Measurements from ENCODE around the gene TMOD3. TPM values are rescaled to one million over a fixed set of nuclear protein-coding genes. Genes with fewer than 3 reads are reported as not detected.

The TMOD3 gene
- total RNA-seq, 1 donor from 2014 or later, result 71.9 TPM

DNA sequence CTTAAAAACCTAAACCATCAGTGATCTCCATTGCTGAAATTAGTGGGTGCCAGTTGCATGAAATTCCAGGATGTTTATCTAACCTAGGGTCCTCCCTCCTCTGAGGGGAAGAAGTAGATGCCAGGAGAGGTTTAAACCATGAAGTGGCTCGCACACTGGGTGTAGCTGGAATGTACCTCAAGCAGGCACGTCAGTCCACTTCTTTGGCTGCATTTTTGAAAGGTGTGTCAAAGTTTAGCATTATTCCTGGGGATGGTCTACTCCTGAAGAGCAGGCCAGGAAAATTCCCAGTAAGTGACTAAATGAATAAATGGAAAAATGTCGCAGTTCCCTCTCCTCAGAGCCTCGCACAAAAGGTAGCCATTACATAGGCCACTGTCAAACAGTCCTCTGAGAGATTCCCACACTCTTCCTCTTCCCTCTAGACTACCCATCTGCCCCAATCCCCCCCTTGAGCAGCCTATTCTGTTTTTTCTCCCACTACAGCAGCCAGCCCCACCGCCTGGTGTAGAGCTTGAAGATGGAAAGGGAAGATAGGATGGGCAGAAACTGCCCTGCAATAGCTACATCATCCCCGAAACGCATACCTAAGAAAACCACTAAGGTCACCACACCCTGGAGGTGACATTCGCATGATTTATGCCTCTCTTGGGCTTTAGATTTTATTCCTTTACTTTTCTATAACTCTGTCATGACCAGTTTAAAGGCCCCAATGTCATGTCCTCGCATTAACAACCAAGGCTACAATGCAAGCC lies 655 bp upstream of the TMOD3 start:
- peak; percentile 49 for DNase-seq (ENCODE audit: low read depth)

DNA sequence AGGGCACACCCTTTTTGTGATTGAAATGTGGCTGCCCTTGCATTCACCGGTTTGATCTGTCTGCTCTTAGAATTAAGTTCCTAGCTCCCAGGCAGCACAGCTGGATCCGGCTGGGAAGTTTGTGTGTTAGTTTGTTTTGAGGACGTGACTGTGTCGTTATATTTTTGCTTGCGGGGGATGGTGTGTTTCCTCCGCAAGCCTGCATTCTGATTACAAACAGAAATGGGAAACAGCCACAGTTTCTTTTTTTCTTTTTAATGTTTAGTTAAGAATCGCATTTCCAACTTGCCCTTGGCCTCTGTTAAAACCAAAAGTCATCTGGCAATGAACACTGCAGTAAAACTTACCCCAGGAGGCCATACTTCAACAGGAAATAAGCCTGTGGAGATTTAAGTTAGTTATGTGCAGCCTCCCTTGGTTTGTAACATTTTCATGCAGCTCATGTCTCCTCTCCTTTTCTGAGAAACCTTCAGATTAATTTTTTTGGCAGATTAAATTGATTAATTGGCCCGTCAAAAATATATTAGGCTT lies 888 bp downstream of the TMOD3 start:
- DNase-seq (ENCODE audit: low read depth), result peak; percentile 57

DNA sequence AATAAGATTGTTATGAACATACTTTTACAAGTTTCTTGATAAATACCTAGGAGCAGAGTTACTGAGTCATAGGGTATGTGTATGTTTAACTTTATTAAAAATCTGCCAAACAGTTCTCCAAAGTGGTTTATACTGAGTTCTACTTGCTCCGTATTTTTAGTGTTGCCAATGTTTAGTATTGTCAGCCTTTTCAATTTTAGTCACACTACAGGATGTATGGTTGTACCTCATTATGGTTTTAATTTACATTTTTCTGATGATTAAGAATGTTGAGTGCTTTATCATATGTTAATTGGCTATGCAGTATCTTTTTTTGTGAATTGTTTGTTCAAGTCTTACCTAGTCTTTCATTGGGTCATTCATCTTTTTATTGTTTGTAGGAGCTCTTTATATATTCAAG lies 4.3 kb downstream of the TMOD3 start:
- no peak for DNase-seq (ENCODE audit: low read depth)

DNA sequence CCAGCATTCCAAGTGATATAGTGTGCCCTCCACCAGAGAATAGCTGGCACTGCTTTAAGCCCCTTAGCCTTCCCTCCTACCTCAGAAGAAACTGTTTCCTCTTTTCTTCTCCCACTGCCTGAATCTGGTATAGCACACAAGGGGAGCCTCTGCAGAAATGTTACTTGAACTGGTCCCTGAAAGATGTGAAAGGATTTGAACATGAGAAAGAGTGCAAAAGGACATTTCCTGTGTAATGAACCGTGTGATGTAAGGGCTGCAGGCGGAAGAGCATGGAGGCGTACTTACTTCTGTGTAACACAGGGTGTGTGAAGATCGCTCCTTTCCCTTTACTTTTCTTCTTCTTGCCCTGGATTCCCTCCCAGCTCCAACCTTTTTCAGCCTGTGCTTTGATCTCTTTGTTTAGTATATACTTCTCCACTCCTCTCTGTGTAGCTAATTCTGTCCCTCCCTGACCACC lies 8.4 kb downstream of the TMOD3 start:
- DNase-seq (ENCODE audit: low read depth), result peak; percentile 67

DNA sequence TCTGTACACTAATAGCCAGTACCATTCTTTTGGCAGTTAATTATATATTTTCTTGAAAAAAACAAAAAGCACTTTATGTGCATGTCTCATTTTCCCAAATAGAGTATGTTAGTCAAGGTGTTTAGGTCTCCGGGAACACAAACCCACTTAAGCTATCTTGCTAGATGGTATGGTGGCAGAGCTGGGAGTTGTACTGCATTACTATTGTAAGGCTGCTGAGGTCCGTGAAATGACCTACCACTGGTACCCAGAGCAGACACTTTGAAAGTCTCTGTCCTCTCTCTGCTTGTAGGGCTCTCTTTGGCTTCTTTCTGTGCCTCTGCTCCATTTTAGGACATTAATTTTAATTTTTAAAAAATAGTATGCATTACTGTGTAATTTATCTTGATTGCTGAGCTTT lies 8.8 kb downstream of the TMOD3 start:
- no peak for DNase-seq (ENCODE audit: low read depth)

DNA sequence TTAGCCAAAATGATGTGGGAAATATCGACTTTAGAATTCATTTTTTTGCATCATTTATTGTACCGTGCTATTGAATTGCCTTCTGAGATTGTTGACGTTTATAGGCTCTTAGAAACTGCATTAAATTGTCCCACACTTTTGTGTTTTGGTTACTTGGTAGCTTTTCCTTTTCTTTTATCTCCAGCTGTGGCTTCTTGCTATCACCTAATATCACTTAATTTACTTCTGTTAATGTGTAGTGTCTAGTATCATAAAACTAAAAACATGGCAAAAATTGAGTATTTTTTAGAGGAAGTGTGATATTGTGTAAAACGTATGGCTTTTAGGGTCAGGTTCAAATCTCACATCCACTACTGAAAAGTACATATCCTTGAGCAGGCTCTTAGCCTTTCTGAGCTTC lies 11.2 kb downstream of the TMOD3 start:
- no peak for DNase-seq (ENCODE audit: low read depth)

DNA sequence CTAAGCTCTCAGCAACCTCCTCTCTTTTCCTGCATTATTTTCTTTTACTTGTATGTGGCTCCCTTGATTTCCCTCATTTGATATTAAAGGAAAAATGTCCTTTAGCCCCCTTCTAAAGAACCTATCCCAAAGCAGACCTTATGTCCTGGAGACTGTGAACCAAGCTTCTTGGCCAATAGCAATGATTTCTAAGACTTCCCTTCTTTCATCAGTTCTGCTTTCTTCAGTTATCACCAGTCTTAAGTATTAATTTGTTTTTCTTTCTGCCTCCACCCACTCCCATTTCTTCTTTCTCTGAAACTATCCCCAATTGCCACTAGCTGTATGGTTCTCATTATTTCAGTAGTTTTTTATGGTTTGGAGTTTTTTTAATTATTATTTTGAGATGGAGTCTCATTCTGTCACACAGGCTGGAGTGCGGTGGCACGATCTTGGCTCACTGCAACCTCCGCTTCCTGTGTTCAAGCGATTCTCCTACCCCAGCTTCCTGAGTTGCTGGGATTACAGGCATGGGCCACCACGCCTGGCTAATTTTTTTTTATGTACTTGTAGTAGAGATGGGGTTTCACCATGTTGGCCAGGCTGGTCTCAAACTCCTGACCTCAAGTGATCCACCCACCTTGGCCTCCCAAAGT lies 12.1 kb downstream of the TMOD3 start:
- no peak for DNase-seq (ENCODE audit: low read depth)

DNA sequence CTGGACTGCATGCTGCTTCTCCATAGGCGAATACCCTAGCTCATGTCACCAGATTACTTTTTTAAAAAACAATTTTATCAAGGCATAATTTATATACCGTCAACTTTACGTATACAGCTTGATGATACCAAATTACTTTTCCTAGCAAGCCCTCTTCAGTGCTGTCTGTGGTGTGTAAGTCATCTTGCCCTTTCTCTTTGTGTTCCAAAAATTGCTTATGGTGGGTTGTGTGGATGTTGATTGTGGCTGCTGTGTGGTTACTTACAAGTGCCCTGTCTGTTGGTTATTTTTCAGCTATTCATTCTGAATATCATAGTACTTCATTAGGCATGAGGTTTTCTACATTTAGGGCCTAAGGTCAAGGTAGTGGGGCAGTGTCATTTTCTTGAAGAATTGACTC lies 12.8 kb downstream of the TMOD3 start:
- no peak for DNase-seq (ENCODE audit: low read depth)

DNA sequence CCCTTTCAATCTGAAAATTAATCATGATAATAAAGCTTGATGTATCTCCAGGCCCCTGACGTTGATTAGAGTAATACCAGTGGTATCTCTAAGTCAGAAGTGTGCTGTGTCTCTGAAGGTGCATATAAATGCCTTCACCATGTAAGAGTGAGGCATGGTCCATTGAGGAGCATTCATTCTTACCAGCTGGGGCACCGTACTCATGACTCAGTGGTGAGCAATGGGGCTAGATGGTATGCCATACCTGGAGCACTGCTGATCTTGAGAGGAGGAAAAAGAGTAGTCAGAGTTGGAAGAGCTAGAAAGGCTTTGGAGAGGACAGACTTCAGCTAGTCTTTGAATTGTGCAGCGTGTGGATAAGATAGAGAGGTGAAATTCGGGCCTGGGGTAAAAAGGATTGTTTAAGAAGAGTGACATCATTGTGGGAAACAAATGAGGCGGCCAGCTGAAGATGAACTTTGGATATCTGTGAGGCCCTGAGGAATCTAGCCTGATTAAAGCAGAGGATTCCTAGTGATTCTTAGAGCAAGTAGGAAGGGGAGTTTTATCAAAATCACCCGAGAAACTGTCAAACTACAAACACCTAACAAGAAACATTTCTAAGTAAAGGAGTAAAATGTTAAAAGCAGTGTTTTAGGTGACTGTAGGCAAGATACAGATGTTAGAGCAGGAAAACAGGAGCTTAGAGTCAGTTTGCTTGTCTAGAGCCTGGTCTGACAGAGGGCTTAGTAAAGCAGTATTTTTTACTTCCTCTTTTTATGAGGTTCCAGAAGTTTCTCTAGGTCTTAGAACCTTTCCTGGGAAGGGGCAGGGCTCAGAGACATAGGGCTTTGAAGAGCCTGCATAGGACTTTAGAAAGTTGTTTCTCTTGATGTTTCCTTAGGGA lies 13.6 kb downstream of the TMOD3 start:
- peak; percentile 80 for DNase-seq (ENCODE audit: low read depth)

DNA sequence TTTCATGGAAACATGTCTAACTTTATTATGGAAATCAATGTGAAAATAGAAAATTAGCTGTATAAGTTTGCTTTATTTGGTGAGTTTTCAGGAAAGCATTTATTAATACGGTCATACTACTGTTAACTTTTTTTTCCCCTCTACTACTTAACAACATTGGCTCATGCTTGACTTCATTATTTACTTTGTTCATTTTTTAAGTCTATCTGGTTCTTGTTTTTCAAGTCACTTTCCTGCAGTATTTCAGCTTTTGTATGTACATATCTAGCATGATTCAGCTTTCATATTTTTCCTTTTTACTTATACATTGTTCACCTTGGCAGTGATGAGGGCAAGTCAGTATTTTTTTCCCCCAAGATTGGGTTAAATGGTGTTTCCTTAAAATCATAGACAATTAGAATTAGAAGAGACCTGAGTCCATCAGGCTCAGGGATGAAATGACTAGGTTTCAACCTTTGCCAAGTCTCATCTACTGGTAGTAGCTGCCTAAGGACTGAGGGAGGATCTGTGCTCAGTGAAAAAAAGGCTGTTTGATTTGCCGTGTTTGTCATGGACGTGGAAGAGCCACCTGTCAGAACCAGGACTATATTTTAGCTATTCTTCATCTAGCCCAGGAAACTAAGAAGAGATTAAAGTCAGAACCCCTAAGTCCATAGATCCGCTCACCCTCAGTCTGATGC lies 15.4 kb downstream of the TMOD3 start:
- no peak for DNase-seq (ENCODE audit: low read depth)

DNA sequence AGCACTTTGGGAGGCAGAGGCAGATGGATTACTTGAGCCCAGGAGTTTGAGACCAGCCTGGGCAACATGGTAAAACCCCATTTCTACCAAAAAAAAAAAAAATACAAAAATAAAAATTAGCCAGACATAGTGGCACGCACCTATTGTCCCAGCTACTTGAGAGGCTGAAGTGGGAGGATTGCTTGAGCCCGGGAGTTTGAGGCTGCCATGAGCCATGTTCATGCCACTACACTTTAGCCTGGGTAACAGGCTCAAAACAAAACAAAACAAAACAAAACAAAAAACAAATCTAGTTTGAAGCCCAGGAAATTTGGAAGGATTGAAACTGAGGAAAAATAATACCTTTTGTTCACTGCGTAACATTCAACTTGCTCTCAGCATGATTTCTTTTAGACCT lies 16.6 kb downstream of the TMOD3 start:
- no peak for DNase-seq (ENCODE audit: low read depth)

DNA sequence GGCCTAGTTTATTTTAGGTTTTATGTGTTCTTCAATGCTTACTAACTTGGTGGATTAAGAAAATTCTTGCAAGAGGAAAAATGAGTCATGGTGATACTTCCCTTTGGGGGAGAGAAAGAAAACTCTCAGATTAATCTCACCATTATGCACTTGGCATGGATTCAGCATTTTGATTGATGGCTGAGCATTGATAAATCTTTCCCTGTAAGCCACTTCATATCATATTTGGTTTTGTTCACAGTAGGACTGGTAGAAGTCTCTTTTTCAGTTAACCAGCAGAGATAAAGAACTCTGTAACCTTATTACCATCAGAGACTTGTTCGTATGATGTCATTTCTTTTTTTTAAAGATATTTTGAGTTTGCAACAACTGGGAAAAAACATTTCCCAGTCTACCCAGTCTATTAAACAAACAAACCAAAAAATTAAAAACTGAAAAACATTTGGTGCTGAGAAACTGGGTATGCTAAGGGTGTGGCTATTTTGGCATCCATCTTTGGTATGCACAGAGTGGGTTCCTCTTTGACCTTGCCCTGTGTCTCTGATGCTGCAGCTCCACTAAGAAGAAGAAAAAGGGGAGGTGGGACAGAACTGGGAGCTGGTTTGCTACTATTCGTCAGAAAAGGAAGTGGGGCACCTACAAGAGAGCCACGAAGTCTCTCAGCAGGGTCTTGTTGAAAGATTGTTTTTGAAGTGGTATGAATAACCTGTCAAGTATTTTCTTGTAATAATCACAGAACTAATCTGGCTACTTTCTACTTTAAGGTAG lies 17.2 kb downstream of the TMOD3 start:
- DNase-seq (ENCODE audit: low read depth), result peak; percentile 62

DNA sequence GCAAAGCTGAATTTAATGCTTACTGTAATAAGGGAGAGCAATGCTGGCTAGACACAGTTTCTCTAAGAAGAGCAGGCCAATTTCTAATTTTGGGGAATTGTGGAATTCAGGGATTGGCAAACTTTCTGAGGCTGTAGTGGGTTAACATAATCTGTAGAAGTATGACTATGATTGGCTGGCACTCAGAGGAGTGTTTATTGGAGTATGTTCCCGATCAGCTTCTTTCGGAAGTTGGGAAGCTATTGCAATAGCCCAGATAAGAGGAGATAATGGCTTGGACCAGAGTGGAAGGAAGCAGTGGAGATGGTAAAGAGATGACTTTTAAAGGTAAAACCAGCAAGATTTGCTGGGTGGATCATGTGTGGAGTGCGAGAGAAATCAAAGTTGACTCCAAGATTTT lies 19.4 kb downstream of the TMOD3 start:
- DNase-seq (ENCODE audit: low read depth), result no peak

DNA sequence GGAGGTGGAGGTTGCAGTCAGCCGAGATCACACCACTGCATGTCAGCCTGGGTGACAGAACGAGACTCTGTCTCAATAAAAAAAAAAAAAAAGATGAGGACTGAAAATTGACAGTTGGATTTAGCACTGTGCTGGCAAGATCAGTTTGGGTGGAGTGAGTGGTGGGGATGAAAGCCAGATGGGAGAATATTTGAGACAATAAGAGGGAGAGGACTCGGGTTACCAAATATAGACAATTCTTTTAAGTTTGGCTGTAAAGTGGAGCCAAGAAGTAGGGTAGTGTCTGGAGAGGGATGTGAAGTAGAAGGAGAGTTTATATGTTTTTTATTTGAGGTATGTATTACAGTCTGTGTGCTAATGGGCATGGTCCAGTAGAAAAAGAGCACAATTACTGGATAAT lies 20.4 kb downstream of the TMOD3 start:
- DNase-seq (ENCODE audit: low read depth), result no peak

DNA sequence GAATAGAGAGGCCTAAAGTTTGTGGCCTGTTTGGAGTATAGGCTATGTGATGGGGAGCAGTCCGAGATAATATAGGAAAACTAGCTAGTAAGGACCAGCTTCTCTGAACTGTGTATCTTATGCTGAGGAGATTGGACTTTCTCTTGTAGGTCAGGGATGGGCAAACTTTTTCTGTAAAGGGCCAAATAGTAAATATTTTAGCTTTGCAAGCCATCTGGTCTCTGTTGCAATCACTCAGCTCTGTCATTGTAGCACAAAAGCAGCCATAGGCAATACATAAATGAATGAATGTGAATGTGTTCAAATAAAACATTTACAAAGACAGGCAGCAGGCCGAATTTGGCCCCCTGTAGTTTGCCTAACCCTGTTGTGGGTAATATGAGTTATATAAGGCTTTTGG lies 24.5 kb downstream of the TMOD3 start:
- DNase-seq (ENCODE audit: low read depth), result no peak

DNA sequence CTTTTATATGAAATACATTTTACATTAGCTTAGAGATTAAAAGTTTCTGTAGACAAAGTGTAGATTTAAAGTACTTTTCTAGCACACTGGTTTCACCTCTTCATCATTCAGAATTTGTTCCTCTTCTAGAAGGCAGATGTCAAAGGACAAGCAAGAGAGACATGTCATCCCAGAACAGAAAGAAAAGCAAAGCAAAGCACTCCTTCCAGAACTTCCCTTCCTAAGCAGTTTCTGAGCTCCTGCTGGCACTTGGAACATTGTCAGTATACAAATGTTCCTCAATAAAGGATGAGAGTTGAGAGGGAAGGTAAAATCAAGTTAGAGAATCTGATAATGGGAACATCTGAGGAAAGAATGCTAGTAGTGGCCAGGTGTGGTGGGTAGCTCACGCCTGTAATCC lies 26.2 kb downstream of the TMOD3 start:
- DNase-seq (ENCODE audit: low read depth), result no peak

DNA sequence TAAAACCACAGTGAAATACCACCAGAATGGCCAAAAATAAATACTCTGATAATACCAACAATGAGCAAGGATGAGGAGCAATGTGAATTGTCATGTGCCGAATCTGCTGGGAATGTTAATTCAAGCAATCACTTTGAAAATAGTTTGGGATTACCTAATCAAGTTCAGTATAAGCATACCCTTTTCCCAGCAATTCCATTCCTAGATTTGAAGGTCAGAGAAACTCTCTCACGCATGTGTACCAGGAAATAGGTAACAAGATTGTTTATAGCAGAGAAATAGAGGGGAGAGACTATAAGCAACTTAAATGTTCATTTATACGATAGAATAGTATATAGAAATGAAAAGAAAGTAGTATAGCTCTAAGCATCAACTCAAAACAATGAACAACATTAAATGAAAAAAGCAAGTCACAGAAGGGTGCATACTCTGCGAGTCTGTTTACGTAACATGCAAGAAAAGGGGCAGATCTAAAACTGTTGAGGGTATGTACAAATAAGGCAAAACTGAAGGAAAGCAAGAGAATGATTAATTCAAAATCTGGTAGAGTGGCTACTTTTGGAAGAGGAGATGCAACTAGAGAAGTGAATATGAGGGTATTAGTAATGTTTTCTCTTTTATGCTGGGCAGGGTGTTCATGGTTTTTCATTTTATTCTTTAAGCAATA lies 27.4 kb downstream of the TMOD3 start:
- no peak for DNase-seq (ENCODE audit: low read depth)

DNA sequence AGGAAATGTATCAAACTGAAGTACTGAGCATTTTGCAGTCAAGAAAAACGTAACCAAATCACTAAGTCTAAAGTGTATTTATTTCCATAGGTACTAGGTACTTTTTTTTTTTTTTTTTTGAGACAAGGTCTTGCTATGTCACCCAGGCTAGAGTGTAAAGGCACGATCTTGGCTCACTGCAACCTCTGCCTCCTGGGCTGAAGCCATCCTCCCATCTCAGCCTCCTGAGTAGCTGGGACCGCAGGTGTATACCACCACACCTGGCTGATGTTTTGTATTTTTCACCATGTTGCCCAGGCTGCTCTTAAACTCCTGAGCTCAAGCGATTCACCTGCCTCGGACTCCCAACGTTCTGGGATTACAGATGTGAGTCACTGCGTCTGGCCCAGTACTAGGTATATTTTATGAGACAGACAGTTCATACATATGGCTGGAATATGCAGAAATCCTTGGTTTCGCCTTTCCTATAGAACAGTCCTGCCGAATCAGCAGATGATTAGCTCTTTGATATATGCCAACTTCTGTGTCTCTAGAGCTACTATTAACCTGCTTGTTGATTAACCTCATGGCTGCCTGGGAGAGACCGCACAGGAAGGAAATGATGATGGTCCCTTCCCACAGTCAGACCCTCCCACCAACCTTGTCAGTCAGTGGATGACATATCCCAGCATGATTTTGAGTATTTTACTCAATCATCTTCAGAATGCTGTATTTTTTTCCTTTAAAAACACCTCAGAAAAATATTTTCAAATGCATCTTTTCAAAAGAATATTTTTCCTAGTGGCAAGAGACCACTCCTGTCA lies 32.3 kb downstream of the TMOD3 start:
- peak; percentile 41 for DNase-seq (ENCODE audit: low read depth)

DNA sequence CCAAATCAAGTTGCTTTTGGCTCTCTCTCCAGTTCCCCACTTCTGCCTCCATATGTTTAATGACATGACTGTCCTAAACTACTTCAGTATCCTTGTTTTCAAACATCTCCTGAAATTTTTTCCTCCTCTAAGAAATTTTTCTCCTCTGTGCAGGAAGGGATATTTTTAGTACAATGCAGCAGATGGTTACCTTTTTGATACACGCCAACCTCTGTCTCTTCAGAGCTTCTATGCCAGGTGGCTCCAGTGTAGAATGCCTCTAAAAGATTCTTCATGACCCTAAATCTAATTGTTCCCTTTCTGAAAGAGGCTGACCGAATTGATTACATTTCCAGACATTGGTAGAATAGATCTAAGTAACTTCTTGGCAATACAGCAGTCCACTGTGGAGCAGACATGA lies 33.7 kb downstream of the TMOD3 start:
- no peak for DNase-seq (ENCODE audit: low read depth)

Measured in renal cortical epithelial cell (primary cell).